HG03457 (cell line): ENCODE data around the gene TNFRSF17.

Source experiments
- ATAC-seq: cut with Tn5 transposase; IDR thresholded peaks from one replicate; pipeline ENCODE4 v1.9.1; 2021; ENCODE audit warnings: moderate number of reproducible peaks; ENCODE audit not compliant: unreplicated experiment

TNFRSF17 gene

GRCh38 chr16:12000032-12000431 lies 35.0 kb downstream of the TNFRSF17 start:
- no peak for ATAC-seq

GRCh38 chr16:12002447-12003006 lies 37.5 kb downstream of the TNFRSF17 start:
- no peak for ATAC-seq

GRCh38 chr16:12006637-12007036 lies 41.6 kb downstream of the TNFRSF17 start:
- no peak for ATAC-seq

- ATAC-seq: no peak
Measured at GRCh38 chr16:12009462-12009861, 44.5 kb downstream of the TNFRSF17 start.

- no peak for ATAC-seq
Measured at GRCh38 chr16:12009922-12010321, 44.9 kb downstream of the TNFRSF17 start.

- no peak for ATAC-seq
Measured at GRCh38 chr16:12010388-12011251, 45.6 kb downstream of the TNFRSF17 start.

- no peak for ATAC-seq
Measured at GRCh38 chr16:12011565-12011964, 46.6 kb downstream of the TNFRSF17 start.

GRCh38 chr16:12016291-12016947 lies 51.4 kb downstream of the TNFRSF17 start:
- ATAC-seq: no peak

- ATAC-seq: no peak
Measured at GRCh38 chr16:12017558-12017957, 52.5 kb downstream of the TNFRSF17 start.
